Neuronal stem cell (in vitro differentiated cells): ENCODE measurements around the gene CYSRT1.

ENCODE experiments used
- DNase-seq: peaks from one replicate; pipeline ENCODE4 v3.0.0-alpha.2; 2013; ENCODE audit warnings: low spot score
- H2AFZ ChIP-seq: one replicate; pipeline ENCODE4 v1.6.1; 2013; ENCODE audit warnings: mild to moderate bottlenecking, low read length, inconsistent platforms
- H2AK5ac ChIP-seq: 2 replicates; pipeline ENCODE4 v1.6.1; 2013; ENCODE audit warnings: low read depth, mild to moderate bottlenecking, inconsistent platforms, low read length, moderate library complexity, mixed read lengths
- H2BK120ac ChIP-seq: 2 replicates; pipeline ENCODE4 v1.6.1; 2013; ENCODE audit warnings: low read depth, mild to moderate bottlenecking, inconsistent platforms, low read length, moderate library complexity, mixed read lengths
- H2BK12ac ChIP-seq: one replicate; pipeline ENCODE4 v1.6.1; 2013; ENCODE audit warnings: low read length, inconsistent platforms
- H2BK15ac ChIP-seq: 2 replicates; pipeline ENCODE4 v1.6.1; 2013; ENCODE audit warnings: mild to moderate bottlenecking, low read length, inconsistent platforms, mixed read lengths
- H2BK5ac ChIP-seq: one replicate; pipeline ENCODE4 v1.6.1; 2013; ENCODE audit warnings: inconsistent platforms, mild to moderate bottlenecking, low read length, moderate library complexity
- H3K14ac ChIP-seq: one replicate; pipeline ENCODE4 v1.6.1; 2013; ENCODE audit warnings: low read length, inconsistent platforms
- H3K18ac ChIP-seq: 2 replicates; pipeline ENCODE4 v1.6.1; 2013; ENCODE audit warnings: low read length, inconsistent platforms
- H3K23ac ChIP-seq: 2 replicates; pipeline ENCODE4 v1.6.1; 2013; ENCODE audit warnings: low read depth, mild to moderate bottlenecking, mixed read lengths, low read length, inconsistent platforms; ENCODE audit not compliant: poor library complexity
- H3K27ac ChIP-seq: replicated peaks from 3 replicates; pipeline ENCODE4 v1.5.1; 2013; ENCODE audit warnings: low read length, inconsistent platforms
- H3K27me3 ChIP-seq, 3 experiments: 2 replicates each; pipeline ENCODE4 v1.6.1; 2013; ENCODE audit warnings: low read length in 3 of 3, mild to moderate bottlenecking in 2 of 3, inconsistent platforms in 1 of 3, low read depth in 1 of 3, mixed read lengths in 1 of 3, moderate library complexity in 1 of 3; ENCODE audit not compliant: control insufficient read depth in 3 of 3, insufficient read depth in 3 of 3
- H3K36me3 ChIP-seq, 2 donors: replicated peaks in 1 of 2; 2 replicates each; pipeline ENCODE4 v1.6.1; 2013; ENCODE audit warnings: low read length in 2 of 2; ENCODE audit not compliant: control insufficient read depth in 2 of 2, insufficient read depth in 2 of 2
- H3K4ac ChIP-seq: 2 replicates; pipeline ENCODE4 v1.6.1; 2013; ENCODE audit warnings: inconsistent platforms, mild to moderate bottlenecking, low read length, moderate library complexity
- H3K4me1 ChIP-seq, 2 donors: 1 replicate in 1 of 2; 2 replicates in 1 of 2; pipeline ENCODE4 v1.6.1; 2013; ENCODE audit warnings: low read length in 2 of 2, low read depth in 1 of 2; ENCODE audit not compliant: control insufficient read depth in 2 of 2, insufficient read depth in 1 of 2
- H3K4me2 ChIP-seq: one replicate; pipeline ENCODE4 v1.6.1; 2013; ENCODE audit warnings: mild to moderate bottlenecking, low read length, inconsistent platforms; ENCODE audit not compliant: insufficient read depth, poor library complexity, severe bottlenecking
- H3K4me3 ChIP-seq, 2 donors: 2 replicates each; pipeline ENCODE4 v1.5.1; 2013; ENCODE audit warnings: low read length in 2 of 2, mild to moderate bottlenecking in 2 of 2, inconsistent platforms in 1 of 2, moderate library complexity in 1 of 2
- H3K79me1 ChIP-seq: one replicate; pipeline ENCODE4 v1.6.1; 2013; ENCODE audit warnings: low read depth, mild to moderate bottlenecking, inconsistent platforms, low read length, moderate library complexity
- H3K9ac ChIP-seq: one replicate; pipeline ENCODE4 v1.6.1; 2013; ENCODE audit warnings: mild to moderate bottlenecking, low read depth, low read length, inconsistent platforms; ENCODE audit not compliant: poor library complexity
- H3K9me3 ChIP-seq, 2 donors: replicated peaks in 1 of 2; 2 replicates each; pipeline versions ENCODE3 to v1.6.1; 2013; ENCODE audit warnings: low read length in 2 of 2, mild to moderate bottlenecking in 2 of 2, inconsistent platforms in 1 of 2, low read depth in 1 of 2, mixed read lengths in 1 of 2, moderate library complexity in 1 of 2; ENCODE audit not compliant: control insufficient read depth in 2 of 2, insufficient read depth in 1 of 2
- H4K8ac ChIP-seq: one replicate; pipeline ENCODE4 v1.6.1; 2013; ENCODE audit warnings: low read depth, mild to moderate bottlenecking, inconsistent platforms, low read length, moderate library complexity
- H4K91ac ChIP-seq: one replicate; pipeline ENCODE4 v1.6.1; 2013; ENCODE audit warnings: low read length, low read depth, mild to moderate bottlenecking, inconsistent platforms; ENCODE audit not compliant: poor library complexity
- WGBS, 2 donors: extraction: QIAGEN DNeasy Blood & Tissue Kit; methylation state at CpG; one replicate each; pipeline ENCODE4 v1.1.7; 2013; ENCODE audit warnings: missing lambda C conversion rate in 2 of 2, mixed read lengths in 1 of 2; ENCODE audit not compliant: insufficient read length in 2 of 2, insufficient replicate concordance in 1 of 2; ENCODE audit errors: extremely low coverage in 2 of 2; 5-methylcytosine and 5-hydroxymethylcytosine counted together

The CYSRT1 gene

GRCh38 chr9:137218754-137219271 lies 6.2 kb upstream of the CYSRT1 start:
- Histone ChIP-seq H3K4ac (no peak overlapping the region), H3K18ac (peak overlapping the region; percentile 11), H3K27me3 (peaks cover 0 to 10% (median 3%) of the 10 kb centered on the region in 3 experiments), H2AFZ (no peak overlapping the region), H3K9ac (peak overlapping the region; percentile 60), H3K23ac (peak overlapping the region; percentile 80), H3K9me3 (no peaks in the 10 kb centered on the region), H2AK5ac (no peak overlapping the region), H2BK15ac (no peak overlapping the region), H4K8ac (peak overlapping the region; percentile 65), H3K4me1 (peaks cover 9 to 15% of the 10 kb centered on the region in 2 donors), H4K91ac (no peak overlapping the region), H3K36me3 (peaks cover 9 to 26% of the 10 kb centered on the region in 2 donors), H3K4me2 (no peak overlapping the region), H3K27ac (no peak overlapping the region), H2BK5ac (no peak overlapping the region), H3K4me3 (no peak overlapping the region), H2BK12ac (no peak overlapping the region), H3K14ac (no peak overlapping the region), H2BK120ac (no peak overlapping the region), H3K79me1 (peaks cover 15% of the 10 kb centered on the region)
- no CpG with 5 or more reads among the region's 12 CpGs for WGBS, 2 donors
- no peak for DNase-seq

GRCh38 chr9:137219757-137220316 lies 5.1 kb upstream of the CYSRT1 start:
- H3K9me3 ChIP-seq, result no peaks in the 10 kb centered on the region
- DNase-seq, result no peak
- peaks cover 5 to 16% of the 10 kb centered on the region in 2 donors for H3K36me3 ChIP-seq
- no peak overlapping the region for H4K8ac ChIP-seq
- peak overlapping the region; percentile 89 for H3K23ac ChIP-seq
- H3K4me2 ChIP-seq, result no peak overlapping the region
- H3K27ac ChIP-seq, result no peak overlapping the region
- H3K4ac ChIP-seq, result no peak overlapping the region
- H3K9ac ChIP-seq, result peak overlapping the region; percentile 60
- no peak overlapping the region for H2BK5ac ChIP-seq
- no peak overlapping the region for H3K4me3 ChIP-seq
- H2BK15ac ChIP-seq, result no peak overlapping the region
- H3K27me3 ChIP-seq, result peaks cover 0 to 10% (median 3%) of the 10 kb centered on the region in 3 experiments
- H2BK120ac ChIP-seq, result no peak overlapping the region
- no peak overlapping the region for H2AFZ ChIP-seq
- H3K18ac ChIP-seq, result no peak overlapping the region
- H2BK12ac ChIP-seq, result no peak overlapping the region
- no peak overlapping the region for H4K91ac ChIP-seq
- H2AK5ac ChIP-seq, result no peak overlapping the region
- peaks cover 11 to 15% of the 10 kb centered on the region in 2 donors for H3K4me1 ChIP-seq
- no peak overlapping the region for H3K14ac ChIP-seq
- H3K79me1 ChIP-seq, result peaks cover 13% of the 10 kb centered on the region
- no CpG with 5 or more reads among the region's 10 CpGs for WGBS, 2 donors

- no peak for DNase-seq
- Histone ChIP-seq H3K4ac (no peak overlapping the region), H2BK5ac (no peak overlapping the region), H3K18ac (peak overlapping the region; percentile 48), H3K79me1 (peaks cover 13% of the 10 kb centered on the region), H3K4me2 (no peak overlapping the region), H2BK120ac (no peak overlapping the region), H3K27ac (no peak overlapping the region), H4K91ac (no peak overlapping the region), H3K36me3 (peaks cover 2 to 9% of the 10 kb centered on the region in 2 donors), H2AFZ (no peak overlapping the region), H3K4me1 (peaks cover 11 to 15% of the 10 kb centered on the region in 2 donors), H2AK5ac (peak overlapping the region; percentile 75), H3K14ac (no peak overlapping the region), H3K9me3 (no peaks in the 10 kb centered on the region), H3K23ac (peak overlapping the region; percentile 89), H4K8ac (no peak overlapping the region), H3K27me3 (peaks cover 0 to 10% (median 3%) of the 10 kb centered on the region in 3 experiments), H3K9ac (no peak overlapping the region), H3K4me3 (no peak overlapping the region), H2BK15ac (peak overlapping the region; percentile 85), H2BK12ac (no peak overlapping the region)
- no CpG with 5 or more reads among the region's 52 CpGs for WGBS, 2 donors
These were observed 4.5 kb upstream of the CYSRT1 start for GRCh38 chr9:137220317-137221094.

GRCh38 chr9:137221095-137221505 lies 3.9 kb upstream of the CYSRT1 start:
- Histone ChIP-seq H3K4me1 (peaks cover 11 to 18% of the 10 kb centered on the region in 2 donors), H4K91ac (no peak overlapping the region), H3K4me2 (peak overlapping the region; percentile 89), H4K8ac (no peak overlapping the region), H3K23ac (no peak overlapping the region), H3K9ac (no peak overlapping the region), H3K36me3 (peaks cover under 1 to 3% of the 10 kb centered on the region in 2 donors), H3K27ac (no peak overlapping the region), H2AFZ (no peak overlapping the region), H3K79me1 (peaks cover 13% of the 10 kb centered on the region), H3K4ac (no peak overlapping the region), H2BK12ac (no peak overlapping the region), H2AK5ac (peak overlapping the region; percentile 56), H2BK120ac (no peak overlapping the region), H2BK15ac (peak overlapping the region; percentile 49), H3K4me3 (no peak overlapping the region), H3K14ac (no peak overlapping the region), H2BK5ac (no peak overlapping the region), H3K27me3 (peaks cover 0 to 10% (median 3%) of the 10 kb centered on the region in 3 experiments), H3K18ac (no peak overlapping the region), H3K9me3 (no peaks in the 10 kb centered on the region)
- DNase-seq, result no peak
- WGBS, 2 donors, result no CpG with 5 or more reads among the region's 14 CpGs
